WI38 (cell line): ENCODE results near the gene SPSB3.

Experiments used
- H3K4me3 ChIP-seq: 2 replicates; pipeline ENCODE4 v1.5.1; 2011; ENCODE audit warnings: low read depth, mild to moderate bottlenecking, control low read depth, low read length
- CTCF ChIP-seq: IDR thresholded peaks from 2 replicates; pipeline ENCODE4 v1.5.1; 2012; ENCODE audit warnings: low read depth, mild to moderate bottlenecking, control low read depth, low read length

Gene SPSB3

GRCh38 chr16:1788095-1788707 lies 5.8 kb upstream of the SPSB3 start:
- no peak overlapping the region for H3K4me3 ChIP-seq
- TF ChIP-seq CTCF = no peak

- H3K4me3 ChIP-seq = no peak overlapping the region
- TF ChIP-seq CTCF = no peak
These were observed 5.1 kb upstream of the SPSB3 start for GRCh38 chr16:1787322-1788094.

DNA sequence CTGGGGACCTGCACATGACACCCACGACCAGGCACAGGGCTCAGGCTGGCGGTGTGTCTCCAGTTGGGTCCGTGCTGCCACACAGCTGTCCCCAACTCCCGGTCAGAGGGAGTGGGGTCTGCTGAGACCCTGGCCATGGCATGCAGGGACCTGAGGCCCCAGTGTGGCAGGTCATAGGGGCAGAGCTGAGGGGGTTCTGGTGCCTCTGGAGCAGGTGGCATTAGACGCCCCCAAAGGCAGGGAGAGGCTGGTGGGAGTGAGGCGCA lies 4.6 kb upstream of the SPSB3 start:
- no peak for TF ChIP-seq CTCF
- no peak overlapping the region for H3K4me3 ChIP-seq

DNA sequence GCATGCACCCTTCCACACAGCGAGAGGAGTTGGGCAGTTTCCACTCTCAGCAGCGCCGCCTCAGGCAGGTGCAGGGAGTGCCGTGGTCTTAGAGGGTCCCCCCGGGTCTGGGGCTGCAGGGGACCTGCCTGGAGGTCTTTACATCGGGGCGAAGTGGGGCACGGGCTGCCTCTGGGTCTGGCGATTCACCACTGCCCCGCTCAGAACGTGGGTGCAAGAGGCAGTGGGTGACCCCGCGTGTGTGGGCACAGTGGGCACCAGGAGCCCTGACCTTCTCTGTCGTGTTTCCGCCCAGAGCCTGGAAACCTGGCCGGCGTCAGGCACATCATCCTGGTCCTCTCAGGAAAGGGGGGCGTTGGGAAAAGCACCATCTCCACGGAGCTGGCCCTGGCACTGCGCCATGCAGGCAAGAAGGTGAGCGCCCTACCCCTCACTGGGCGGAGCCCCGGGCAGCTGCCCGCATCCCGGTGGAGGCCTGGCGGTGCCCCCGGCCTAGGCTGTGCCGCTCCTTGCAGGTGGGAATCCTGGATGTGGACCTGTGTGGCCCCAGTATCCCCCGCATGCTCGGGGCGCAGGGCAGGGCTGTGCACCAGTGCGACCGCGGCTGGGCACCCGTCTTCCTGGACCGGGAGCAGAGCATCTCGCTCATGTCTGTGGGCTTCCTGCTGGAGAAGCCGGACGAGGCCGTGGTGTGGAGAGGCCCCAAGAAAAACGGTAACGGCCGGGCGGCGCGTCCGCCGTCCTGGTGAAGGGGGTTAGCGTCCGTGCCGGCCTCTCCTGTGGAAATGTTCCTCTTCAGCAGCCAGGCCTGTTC lies 4.1 kb upstream of the SPSB3 start:
- no peak overlapping the region for H3K4me3 ChIP-seq
- no peak for TF ChIP-seq CTCF

GRCh38 chr16:1785846-1786170 lies 3.4 kb upstream of the SPSB3 start:
- H3K4me3 ChIP-seq = no peak overlapping the region
- no peak for TF ChIP-seq CTCF

DNA sequence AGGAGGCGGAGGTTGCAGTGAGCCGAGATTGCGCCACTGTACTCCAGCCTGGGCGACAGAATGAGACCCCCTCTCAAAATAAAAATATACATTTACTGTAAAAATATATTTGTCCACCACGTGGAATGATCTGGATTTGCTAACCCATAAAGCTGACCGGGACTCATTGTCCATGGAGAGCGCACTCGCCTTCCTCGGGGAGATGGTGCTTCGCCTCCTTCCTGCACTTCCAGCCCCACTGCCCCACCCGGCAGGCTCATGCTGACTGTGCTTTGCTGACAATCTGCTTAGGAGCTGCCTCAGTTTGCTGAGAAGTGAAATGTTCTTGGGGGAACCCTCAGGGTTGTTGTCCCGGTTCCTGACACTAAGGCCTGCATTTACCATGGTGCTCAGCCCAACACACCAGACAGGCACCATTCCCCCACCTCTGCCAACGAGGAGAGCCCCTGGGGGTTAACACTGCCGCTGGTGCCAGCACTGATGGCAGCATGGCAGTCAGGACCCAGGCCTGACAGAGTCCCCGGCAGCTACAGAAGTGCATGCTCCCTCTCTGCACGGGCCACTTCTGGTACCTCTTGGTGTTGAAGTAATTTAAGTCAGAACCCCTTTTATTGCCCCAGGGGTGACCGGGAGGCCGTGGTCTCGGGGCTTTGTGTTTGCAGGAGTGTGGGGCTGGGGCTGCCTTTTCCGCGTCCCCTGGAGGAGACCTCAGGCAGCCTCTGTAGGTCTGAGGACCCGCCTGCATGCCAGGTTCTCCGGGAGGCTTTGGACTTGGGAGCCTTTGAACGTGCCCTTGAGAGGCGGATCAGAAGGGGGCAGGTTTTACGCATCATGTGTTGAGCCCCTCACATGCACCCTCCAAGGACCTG lies 2.8 kb upstream of the SPSB3 start:
- TF ChIP-seq CTCF = no peak
- no peak overlapping the region for H3K4me3 ChIP-seq
